Thyroid gland (tissue), 4 donors: Measurements from ENCODE around the gene TMEM164. TPM values are rescaled to one million over a fixed set of nuclear protein-coding genes. Genes with fewer than 3 reads are reported as not detected.
A peak's percentile ranks its signal among the peaks of the same experiment; 100 is the strongest.

Experiments used
- DNase-seq, 2 donors: peaks; one replicate each; pipeline ENCODE4 v3.0.0-alpha.2; 2019
- H3K27ac ChIP-seq, 3 donors: fragments of 200-600 bp; sonication (generic); 1 replicate in 2 of 3; 2 replicates in 1 of 3; pipeline ENCODE4 v1.5.1; 2016 to 2019; ENCODE audit warnings: mild to moderate bottlenecking in 1 of 3, moderate library complexity in 1 of 3
- H3K27me3 ChIP-seq: fragments of 200-600 bp; sonication (generic); one replicate; pipeline ENCODE4 v1.5.1; 2019
- H3K36me3 ChIP-seq, 2 donors: fragments of 200-600 bp; sonication (generic); one replicate each; pipeline ENCODE4 v1.5.1; 2016 to 2019
- H3K4me1 ChIP-seq, 2 donors: fragments of 200-600 bp; sonication (generic); one replicate each; pipeline ENCODE4 v1.5.1; 2017 to 2019
- H3K4me3 ChIP-seq, 3 donors: fragments of 200-600 bp; sonication (generic); replicated peaks in 1 of 3; 1 replicate in 2 of 3; 2 replicates in 1 of 3; pipeline ENCODE4 v1.5.1; 2016; ENCODE audit warnings: mild to moderate bottlenecking in 1 of 3
- H3K9me3 ChIP-seq: fragments of 200-600 bp; sonication (generic); one replicate; pipeline ENCODE4 v1.5.1; 2017
- POLR2A ChIP-seq, 2 donors: fragments of 450-650 bp; IDR thresholded peaks; one replicate each; pipeline ENCODE4 v1.6.1; 2017; ENCODE audit warnings: antibody characterized with exemption in 2 of 2, mild to moderate bottlenecking in 2 of 2, moderate library complexity in 1 of 2
- WGBS, 2 donors: methylation state at CpG; one replicate each; pipeline ENCODE4 v1.1.5; 2017; 5-methylcytosine and 5-hydroxymethylcytosine counted together
- intact Hi-C: fragments of 100-400 bp; cut with DNase I; formaldehyde crosslinking; loops from one replicate; pipeline ENCODE4 v1.15.1; 2023
- total RNA-seq, 4 donors: library from RNA; depleted of rRNA; stranded (reverse); fragments of >200 nt; gene quantifications; one replicate each; pipeline ENCODE4 v1.2.3, GENCODE V29; 2016
- TF ChIP-seq, protein P1 (sequence below), 6 experiments: fragments of 200-600 bp in 3 of 6; fragments of 450-650 bp in 3 of 6; sonication (generic) in 3 of 6; IDR thresholded peaks; one replicate each; pipeline ENCODE4 v1.5.1; 2016 to 2019; ENCODE audit warnings: antibody characterized with exemption in 6 of 6, mild to moderate bottlenecking in 2 of 6, inconsistent platforms in 1 of 6, moderate library complexity in 1 of 6

Gene TMEM164
- total RNA-seq, 4 donors from 2014 or later: 28.8 to 40.0 (median 33.8) TPM

DNA sequence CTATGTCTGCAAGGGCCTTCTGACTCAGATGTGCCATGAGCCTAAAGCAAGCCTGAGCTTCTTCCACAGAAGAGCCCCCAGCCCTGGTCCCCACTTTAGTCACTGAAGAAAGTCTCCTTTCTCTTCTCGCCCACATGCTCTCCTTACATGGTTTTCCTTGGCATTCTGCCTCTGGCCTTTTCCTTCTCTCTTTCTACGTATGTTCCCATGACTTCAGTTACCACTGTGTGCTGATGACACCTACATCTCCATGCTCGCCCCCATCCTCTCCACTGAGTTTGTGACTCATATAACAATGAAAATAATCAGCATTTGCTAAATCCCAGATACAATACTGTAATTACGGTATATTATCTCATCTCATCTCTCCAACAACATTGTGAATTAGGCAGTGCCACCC, 165.7 kb downstream of the TMEM164 start:
- TF ChIP-seq POLR2A (IDR thresholded peaks at IDR 0.05): no peak
- TF ChIP-seq, protein P1, sequence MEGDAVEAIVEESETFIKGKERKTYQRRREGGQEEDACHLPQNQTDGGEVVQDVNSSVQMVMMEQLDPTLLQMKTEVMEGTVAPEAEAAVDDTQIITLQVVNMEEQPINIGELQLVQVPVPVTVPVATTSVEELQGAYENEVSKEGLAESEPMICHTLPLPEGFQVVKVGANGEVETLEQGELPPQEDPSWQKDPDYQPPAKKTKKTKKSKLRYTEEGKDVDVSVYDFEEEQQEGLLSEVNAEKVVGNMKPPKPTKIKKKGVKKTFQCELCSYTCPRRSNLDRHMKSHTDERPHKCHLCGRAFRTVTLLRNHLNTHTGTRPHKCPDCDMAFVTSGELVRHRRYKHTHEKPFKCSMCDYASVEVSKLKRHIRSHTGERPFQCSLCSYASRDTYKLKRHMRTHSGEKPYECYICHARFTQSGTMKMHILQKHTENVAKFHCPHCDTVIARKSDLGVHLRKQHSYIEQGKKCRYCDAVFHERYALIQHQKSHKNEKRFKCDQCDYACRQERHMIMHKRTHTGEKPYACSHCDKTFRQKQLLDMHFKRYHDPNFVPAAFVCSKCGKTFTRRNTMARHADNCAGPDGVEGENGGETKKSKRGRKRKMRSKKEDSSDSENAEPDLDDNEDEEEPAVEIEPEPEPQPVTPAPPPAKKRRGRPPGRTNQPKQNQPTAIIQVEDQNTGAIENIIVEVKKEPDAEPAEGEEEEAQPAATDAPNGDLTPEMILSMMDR (IDR thresholded peaks at IDR 0.05): no peak
- no peak for DNase-seq
- Histone ChIP-seq H3K9me3 (no peaks in the 10 kb centered on the region), H3K4me3 (no peak overlapping the region), H3K27me3 (no peaks in the 10 kb centered on the region), H3K27ac (peak overlapping the region in 2 of 3 donors; percentile 38 to 56), H3K36me3 (no peaks in the 10 kb centered on the region), H3K4me1 (peaks cover 0 to 11% of the 10 kb centered on the region in 2 donors)
- intact Hi-C loops: no loop called here
- WGBS, 2 donors: 86 to 94% methylated on average over 4 of the region's 4 CpGs

DNA sequence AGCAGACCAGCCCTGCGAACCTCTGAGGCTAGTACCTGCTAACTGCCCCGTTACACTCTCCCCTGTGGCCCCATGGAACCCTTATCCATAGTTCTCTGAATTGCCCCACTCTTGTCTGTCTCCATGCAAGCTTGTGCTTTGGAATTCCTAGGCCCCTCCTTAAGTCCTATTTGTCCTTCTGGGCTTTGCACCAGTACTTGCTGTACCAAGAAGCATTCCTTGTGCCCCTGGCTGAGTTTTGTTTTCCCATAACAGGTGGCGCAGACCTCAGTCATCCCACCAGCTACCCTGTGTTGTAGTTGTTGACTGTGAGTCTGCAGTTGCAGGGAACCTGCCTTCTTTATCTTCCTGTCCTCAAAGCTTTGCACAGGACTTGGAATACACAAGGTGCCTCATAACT, 167.1 kb downstream of the TMEM164 start:
- WGBS, 2 donors: 100% methylated on average over 2 to 3 of the region's 3 CpGs
- H3K36me3 ChIP-seq: no peaks in the 10 kb centered on the region
- H3K9me3 ChIP-seq: no peaks in the 10 kb centered on the region
- intact Hi-C loops: no loop called here
- no peak overlapping the region for H3K27ac ChIP-seq
- peaks cover 0 to 13% of the 10 kb centered on the region in 2 donors for H3K4me1 ChIP-seq
- TF ChIP-seq, protein P1 (IDR thresholded peaks at IDR 0.05): no peak
- no peak for TF ChIP-seq POLR2A (IDR thresholded peaks at IDR 0.05)
- DNase-seq: no peak
- no peak overlapping the region for H3K4me3 ChIP-seq
- no peaks in the 10 kb centered on the region for H3K27me3 ChIP-seq

DNA sequence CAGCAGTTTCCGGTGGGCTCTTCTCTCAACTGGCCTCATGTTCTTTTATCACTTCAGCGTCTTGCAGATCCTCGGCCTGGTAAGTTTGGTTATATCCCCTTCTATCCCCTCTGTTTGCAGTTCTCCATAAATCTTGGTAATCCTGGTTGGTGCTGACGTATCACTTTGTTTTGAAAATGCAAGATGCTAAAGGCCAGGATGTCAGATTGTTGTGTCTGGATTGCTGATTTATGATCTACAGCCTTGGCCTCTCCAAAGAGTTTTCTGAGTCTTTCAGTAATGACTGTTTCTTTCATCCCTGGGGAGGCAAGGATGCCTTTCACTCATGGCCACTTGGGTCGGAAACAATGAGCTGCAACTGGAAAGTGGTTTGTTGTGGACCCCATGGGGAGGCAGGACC, 168.5 kb downstream of the TMEM164 start:
- TF ChIP-seq, protein P1 (IDR thresholded peaks at IDR 0.05): no peak
- TF ChIP-seq POLR2A (IDR thresholded peaks at IDR 0.05): no peak
- no peaks in the 10 kb centered on the region for H3K27me3 ChIP-seq
- DNase-seq: no peak
- intact Hi-C loops: no loop called here
- WGBS, 2 donors: 92 to 98% methylated on average over 5 of the region's 5 CpGs
- H3K4me1 ChIP-seq: peaks cover 0 to 13% of the 10 kb centered on the region in 2 donors
- H3K9me3 ChIP-seq: no peaks in the 10 kb centered on the region
- no peaks in the 10 kb centered on the region for H3K36me3 ChIP-seq
- H3K27ac ChIP-seq: no peak overlapping the region
- H3K4me3 ChIP-seq: no peak overlapping the region

DNA sequence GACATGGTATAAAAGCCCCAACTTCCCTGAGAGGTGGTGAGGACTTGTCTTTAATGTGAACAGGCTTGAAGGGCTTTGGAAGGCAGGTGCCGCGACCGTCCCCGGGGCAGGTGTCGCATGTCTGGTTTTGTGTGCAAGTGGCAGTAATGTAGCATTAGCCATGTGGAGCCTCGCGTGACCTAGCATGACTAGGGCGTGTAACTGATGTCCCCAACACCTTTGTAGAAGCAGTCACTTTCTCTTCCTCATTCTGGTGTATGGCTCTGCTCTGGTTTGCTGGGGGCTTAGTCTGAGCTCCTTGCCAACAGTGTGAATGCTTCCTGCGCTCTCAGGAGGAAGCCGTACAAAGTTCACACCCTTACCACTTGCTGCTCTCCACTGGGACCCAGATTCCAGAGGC, 169.3 kb downstream of the TMEM164 start:
- TF ChIP-seq, protein P1 (IDR thresholded peaks at IDR 0.05): no peak
- TF ChIP-seq POLR2A (IDR thresholded peaks at IDR 0.05): no peak
- no peak for DNase-seq
- H3K4me1 ChIP-seq: peaks cover 0 to 13% of the 10 kb centered on the region in 2 donors
- no peaks in the 10 kb centered on the region for H3K36me3 ChIP-seq
- no peaks in the 10 kb centered on the region for H3K27me3 ChIP-seq
- WGBS, 2 donors: 100% methylated on average over 5 of the region's 10 CpGs; no CpG with 5 or more reads in 1 of the 2 donors
- no peak overlapping the region for H3K4me3 ChIP-seq
- no peak overlapping the region for H3K27ac ChIP-seq
- no peaks in the 10 kb centered on the region for H3K9me3 ChIP-seq
- intact Hi-C loops: no loop called here

DNA sequence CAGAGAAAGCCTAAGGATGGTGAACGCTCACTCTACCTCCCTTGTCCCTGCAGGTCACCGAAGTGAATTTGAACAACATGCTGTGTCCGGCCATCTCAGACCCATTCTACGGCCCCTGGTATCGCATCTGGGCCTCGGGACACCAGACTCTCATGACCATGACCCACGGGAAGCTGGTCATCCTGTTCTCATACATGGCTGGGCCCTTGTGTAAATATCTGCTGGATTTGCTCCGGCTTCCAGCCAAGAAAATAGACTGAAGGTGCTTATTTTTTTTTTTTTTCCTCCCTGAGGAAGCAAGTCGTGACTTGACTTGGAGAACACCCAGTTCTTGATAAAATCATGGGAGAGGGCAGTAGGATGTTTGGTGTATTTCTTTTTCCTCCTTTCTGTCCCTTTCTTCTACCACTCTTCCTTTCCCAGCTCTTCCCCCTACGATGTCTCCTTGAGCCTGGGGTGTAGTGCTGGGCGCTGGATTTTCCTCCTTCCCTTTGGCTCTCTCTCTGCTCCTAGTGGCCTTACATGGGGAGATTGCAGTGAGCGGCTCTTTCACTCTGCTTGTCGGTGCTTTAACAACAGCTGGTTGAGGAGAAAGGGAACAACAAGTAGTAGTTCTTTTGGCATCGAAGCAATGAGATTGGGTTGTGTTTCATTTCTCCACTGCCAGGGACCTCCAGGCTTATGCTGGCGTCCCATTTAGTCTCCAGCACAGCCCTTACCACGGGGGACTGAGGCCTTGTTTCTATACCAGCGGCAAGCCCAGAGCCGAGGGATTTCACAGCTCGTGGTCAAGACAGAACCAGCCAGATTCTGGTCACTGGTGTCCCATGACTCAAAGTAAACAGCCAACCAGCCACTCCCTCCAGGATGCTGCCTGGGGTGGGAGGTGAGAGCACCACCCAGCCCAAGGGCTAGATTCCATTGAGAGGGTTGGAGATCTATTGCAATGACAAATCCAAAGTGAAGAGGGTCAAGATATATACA, 170.6 kb downstream of the TMEM164 start:
- 77% methylated on average over 8 to 17 of the region's 19 CpGs for WGBS, 2 donors

More for the DNA sequence above, 170.6 kb downstream of the TMEM164 start:
- no peak overlapping the region for H3K4me3 ChIP-seq
- H3K27ac ChIP-seq: no peak overlapping the region
- DNase-seq: peak; percentile 35 to 36
- H3K36me3 ChIP-seq: no peaks in the 10 kb centered on the region
- no peaks in the 10 kb centered on the region for H3K9me3 ChIP-seq
- no peak for TF ChIP-seq POLR2A (IDR thresholded peaks at IDR 0.05)
- TF ChIP-seq, protein P1 (IDR thresholded peaks at IDR 0.05): no peak
- H3K27me3 ChIP-seq: no peaks in the 10 kb centered on the region
- H3K4me1 ChIP-seq: peaks cover 0 to 6% of the 10 kb centered on the region in 2 donors
- intact Hi-C loops: no loop called here
